Tracheal epithelial cell (primary cell): ENCODE data around the gene ZNF100. TPM values are rescaled to one million over a fixed set of nuclear protein-coding genes. Genes with fewer than 3 reads are reported as not detected.

Source experiments
- total RNA-seq: library from RNA; depleted of rRNA; stranded (reverse); fragments of >200 nt; gene quantifications from 2 replicates; pipeline ENCODE4 v1.2.1, GENCODE V29; 2014

The ZNF100 gene
- total RNA-seq: 2.1 and 4.6 TPM in 2 replicates

GRCh38 chr19:21767065-21767800, at the start of gene ZNF100:
ZNF100 (minus strand) TSS chr19:21767579; CDS start chr19:21767429, 150 bp downstream.

Other genes with a start within 250 kb of the ZNF100 start
- 2.8 and 2.9 TPM in 2 replicates for gene ZNF43, start 68.6 kb upstream of the ZNF100 start, total RNA-seq
- 0.48 and 2.6 TPM in 2 replicates for gene ZNF208, start 243.4 kb upstream of the ZNF100 start, total RNA-seq